Right atrium auricular region (tissue), 2 donors: ENCODE measurements around the gene NOS1AP. TPM values are rescaled to one million over a fixed set of nuclear protein-coding genes. Genes with fewer than 3 reads are reported as not detected.

Source experiments
- DNase-seq: peaks from one replicate; pipeline ENCODE4 v3.0.0-alpha.2; 2019; ENCODE audit warnings: low spot score
- H3K27ac ChIP-seq, 2 donors: fragments of 200-600 bp; sonication (generic); 1 replicate in 1 of 2; 2 replicates in 1 of 2; pipeline ENCODE4 v1.5.1; 2016 to 2019
- H3K27me3 ChIP-seq, 2 donors: fragments of 200-600 bp; sonication (generic); one replicate each; pipeline versions ENCODE4 v1.5.1 to v1.6.0; 2017 to 2019
- H3K36me3 ChIP-seq: fragments of 200-600 bp; sonication (generic); one replicate; pipeline ENCODE4 v1.5.1; 2016
- H3K4me1 ChIP-seq, 2 donors: fragments of 200-600 bp; sonication (generic); one replicate each; pipeline versions ENCODE4 v1.5.1 to v1.6.0; 2017 to 2019
- H3K4me3 ChIP-seq, 2 donors: fragments of 200-600 bp; sonication (generic); 1 replicate in 1 of 2; 2 replicates in 1 of 2; pipeline ENCODE4 v1.5.1; 2017 to 2019; ENCODE audit warnings: mild to moderate bottlenecking in 1 of 2, moderate library complexity in 1 of 2
- H3K9me3 ChIP-seq, 2 donors: fragments of 200-600 bp; sonication (generic); one replicate each; pipeline ENCODE4 v1.5.1; 2019
- total RNA-seq, 2 donors: library from RNA; depleted of rRNA; stranded (reverse); fragments of >200 nt; gene quantifications; one replicate each; pipeline ENCODE4 v1.1.0, GENCODE V29; 2016
- TF ChIP-seq, protein P1 (sequence below), 2 donors: fragments of 200-600 bp; sonication (generic); IDR thresholded peaks; one replicate each; pipeline ENCODE4 v1.5.1; 2019; ENCODE audit warnings: antibody characterized with exemption in 2 of 2

NOS1AP gene
- total RNA-seq, 2 donors from 2014 or later = 2.2 to 2.4 TPM

DNA sequence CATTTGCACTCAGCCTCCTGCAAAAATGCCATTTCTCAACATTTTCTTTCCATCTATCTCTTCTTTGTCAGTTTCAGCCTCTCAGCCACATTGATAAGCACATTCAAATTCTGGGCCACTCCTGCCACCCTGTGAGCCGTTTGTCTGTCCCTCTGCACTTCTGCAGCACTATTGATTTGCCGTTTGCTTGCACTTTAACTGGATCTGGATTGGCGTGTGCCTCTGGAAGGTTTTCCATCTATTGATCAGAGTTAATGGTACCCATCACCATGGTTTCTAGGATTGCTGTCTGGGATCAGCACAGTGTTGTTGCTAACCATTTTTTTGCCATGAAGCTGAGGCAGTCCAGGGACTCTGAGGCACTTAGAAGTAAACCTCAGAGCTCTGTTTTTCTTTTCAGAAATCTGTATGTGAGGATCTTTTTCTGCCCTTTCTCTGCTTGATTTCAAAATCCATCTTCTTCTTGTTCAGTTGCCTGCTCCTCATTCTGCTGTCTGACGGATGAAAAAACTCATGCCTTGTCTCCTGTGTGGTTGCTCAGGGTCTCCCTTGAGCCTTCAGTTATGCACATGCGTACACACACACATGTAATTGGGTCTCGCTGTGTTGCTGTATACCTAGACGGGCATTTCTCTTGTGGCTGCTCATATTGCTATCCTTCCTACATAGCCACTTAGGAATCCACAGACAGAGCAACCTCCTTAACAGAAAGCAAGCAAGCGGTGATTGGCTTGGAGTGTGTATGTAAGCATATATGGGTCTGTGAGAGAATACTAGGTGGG lies 67.9 kb downstream of the NOS1AP start:
- Histone ChIP-seq H3K36me3 (no peaks in the 10 kb centered on the region), H3K27me3 (no peaks in the 10 kb centered on the region), H3K4me1 (peaks cover 0 to 36% of the 10 kb centered on the region in 2 donors), H3K4me3 (no peak overlapping the region), H3K27ac (no peak overlapping the region), H3K9me3 (no peaks in the 10 kb centered on the region)
- TF ChIP-seq, protein P1, sequence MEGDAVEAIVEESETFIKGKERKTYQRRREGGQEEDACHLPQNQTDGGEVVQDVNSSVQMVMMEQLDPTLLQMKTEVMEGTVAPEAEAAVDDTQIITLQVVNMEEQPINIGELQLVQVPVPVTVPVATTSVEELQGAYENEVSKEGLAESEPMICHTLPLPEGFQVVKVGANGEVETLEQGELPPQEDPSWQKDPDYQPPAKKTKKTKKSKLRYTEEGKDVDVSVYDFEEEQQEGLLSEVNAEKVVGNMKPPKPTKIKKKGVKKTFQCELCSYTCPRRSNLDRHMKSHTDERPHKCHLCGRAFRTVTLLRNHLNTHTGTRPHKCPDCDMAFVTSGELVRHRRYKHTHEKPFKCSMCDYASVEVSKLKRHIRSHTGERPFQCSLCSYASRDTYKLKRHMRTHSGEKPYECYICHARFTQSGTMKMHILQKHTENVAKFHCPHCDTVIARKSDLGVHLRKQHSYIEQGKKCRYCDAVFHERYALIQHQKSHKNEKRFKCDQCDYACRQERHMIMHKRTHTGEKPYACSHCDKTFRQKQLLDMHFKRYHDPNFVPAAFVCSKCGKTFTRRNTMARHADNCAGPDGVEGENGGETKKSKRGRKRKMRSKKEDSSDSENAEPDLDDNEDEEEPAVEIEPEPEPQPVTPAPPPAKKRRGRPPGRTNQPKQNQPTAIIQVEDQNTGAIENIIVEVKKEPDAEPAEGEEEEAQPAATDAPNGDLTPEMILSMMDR (IDR thresholded peaks at IDR 0.05) = no peak
- no peak for DNase-seq

DNA sequence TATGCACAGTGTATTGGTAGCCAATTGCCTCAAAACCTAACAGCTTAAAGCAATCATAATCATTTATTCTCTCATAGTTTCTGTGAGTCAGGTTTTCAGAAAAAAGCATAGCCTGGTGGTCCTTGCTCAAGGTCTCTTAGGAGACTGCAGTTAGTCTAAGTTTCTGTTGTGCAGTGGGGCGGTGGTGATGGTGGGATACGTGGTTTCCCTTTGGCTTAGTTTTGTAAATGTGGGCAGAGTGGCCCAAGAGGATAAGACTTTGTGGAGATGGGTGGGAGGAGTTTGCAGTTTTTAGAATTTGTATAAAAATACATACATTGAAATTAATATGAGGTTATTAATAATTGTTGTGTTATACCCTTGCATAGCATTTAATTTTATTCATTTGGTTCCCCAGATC lies 68.6 kb downstream of the NOS1AP start:
- Histone ChIP-seq H3K4me1 (peaks cover 0 to 36% of the 10 kb centered on the region in 2 donors), H3K27me3 (no peaks in the 10 kb centered on the region), H3K27ac (no peak overlapping the region), H3K9me3 (no peaks in the 10 kb centered on the region), H3K36me3 (no peaks in the 10 kb centered on the region), H3K4me3 (no peak overlapping the region)
- DNase-seq = no peak
- TF ChIP-seq, protein P1 (IDR thresholded peaks at IDR 0.05) = no peak

DNA sequence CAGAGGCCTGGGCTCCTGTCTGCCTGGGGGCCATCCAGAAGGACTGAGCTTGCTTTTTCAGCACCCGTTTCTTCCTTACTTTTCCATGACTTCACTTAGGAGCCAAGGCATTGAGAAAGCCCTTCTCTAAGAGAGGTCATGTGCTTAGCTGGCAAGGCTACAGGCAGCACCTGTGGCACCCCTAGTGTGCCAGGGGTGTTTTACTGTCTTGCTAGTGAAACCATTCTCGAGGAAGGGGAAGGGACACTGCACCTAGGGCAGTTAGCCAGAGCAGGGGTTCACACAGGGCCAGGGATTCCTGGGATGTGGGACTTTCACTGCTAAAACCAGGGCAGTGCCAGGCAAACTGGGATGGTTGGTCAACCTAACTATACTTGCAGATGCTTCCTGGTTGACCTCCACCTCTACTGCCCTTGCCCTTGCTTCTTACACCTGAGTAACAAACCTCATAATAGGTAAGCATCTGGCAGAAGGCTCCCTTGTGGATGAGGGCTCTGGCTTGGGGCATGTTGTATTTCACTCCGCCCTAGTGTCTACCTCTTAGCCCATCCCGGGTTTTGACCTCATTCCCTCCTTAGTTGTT lies 69.2 kb downstream of the NOS1AP start:
- Histone ChIP-seq H3K36me3 (no peaks in the 10 kb centered on the region), H3K27me3 (no peaks in the 10 kb centered on the region), H3K27ac (no peak overlapping the region), H3K9me3 (no peaks in the 10 kb centered on the region), H3K4me1 (peaks cover 0 to 34% of the 10 kb centered on the region in 2 donors), H3K4me3 (no peak overlapping the region)
- no peak for DNase-seq
- TF ChIP-seq, protein P1 (IDR thresholded peaks at IDR 0.05) = no peak

DNA sequence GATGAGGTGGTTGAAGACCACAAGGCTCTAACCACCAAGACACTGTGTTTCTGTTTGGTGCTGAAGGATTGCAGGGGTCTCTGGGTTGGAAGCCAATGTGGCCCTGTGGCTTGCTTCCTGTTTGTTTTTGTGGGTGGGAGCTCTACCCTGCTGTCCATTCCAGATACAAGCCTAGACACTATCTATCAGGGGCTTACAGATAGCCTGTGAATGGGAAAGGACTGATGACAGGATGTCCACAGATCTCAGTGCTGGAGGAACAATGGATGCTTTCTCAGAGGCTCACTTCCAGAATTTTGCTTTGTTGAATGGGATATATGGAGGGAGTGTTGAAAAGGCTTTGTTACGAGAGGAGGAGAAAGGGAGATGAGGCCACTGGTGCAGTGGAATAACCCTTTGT lies 69.7 kb downstream of the NOS1AP start:
- no peak for DNase-seq
- Histone ChIP-seq H3K27ac (no peak overlapping the region), H3K9me3 (no peaks in the 10 kb centered on the region), H3K4me3 (no peak overlapping the region), H3K36me3 (no peaks in the 10 kb centered on the region), H3K27me3 (no peaks in the 10 kb centered on the region), H3K4me1 (peaks cover 0 to 29% of the 10 kb centered on the region in 2 donors)
- TF ChIP-seq, protein P1 (IDR thresholded peaks at IDR 0.05) = no peak

DNA sequence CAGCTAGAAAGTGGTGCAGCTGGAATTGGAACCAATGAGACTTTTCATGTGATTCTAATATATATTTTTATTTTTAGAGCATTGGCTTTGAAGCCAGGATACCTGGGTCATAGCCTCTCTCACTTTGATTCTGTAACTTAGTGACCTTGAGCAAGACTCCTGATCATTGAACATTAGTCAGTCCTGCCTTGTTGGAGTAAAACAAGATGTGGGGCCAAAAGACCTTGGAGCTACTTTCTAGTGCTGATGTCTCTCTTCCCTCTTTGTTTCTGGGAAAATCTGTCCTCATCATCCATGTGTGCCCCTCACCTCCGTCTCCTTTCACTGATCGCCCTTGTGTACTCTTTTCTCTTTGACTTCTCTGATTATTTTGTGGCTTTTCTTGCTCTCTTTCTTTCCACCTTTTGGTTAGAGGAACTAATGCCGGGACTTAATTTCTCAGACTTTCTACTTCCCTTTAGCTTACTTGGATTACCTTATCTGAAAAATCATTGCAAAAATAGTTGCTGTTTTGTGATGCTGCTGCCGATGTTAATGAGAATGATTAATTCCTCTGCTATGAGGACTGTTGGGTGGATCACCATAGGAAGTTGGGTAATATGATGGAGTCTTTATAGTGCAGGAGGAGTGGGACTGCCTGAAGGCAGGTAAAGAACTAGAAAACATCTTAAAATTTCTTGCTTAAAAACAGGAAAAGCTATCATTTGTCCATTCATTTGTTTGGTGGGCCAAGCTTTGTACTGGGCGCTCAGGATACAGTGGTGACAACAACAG lies 72.0 kb downstream of the NOS1AP start:
- Histone ChIP-seq H3K36me3 (no peaks in the 10 kb centered on the region), H3K9me3 (no peaks in the 10 kb centered on the region), H3K4me1 (peaks cover 0 to 21% of the 10 kb centered on the region in 2 donors), H3K4me3 (no peak overlapping the region), H3K27me3 (no peaks in the 10 kb centered on the region), H3K27ac (no peak overlapping the region)
- TF ChIP-seq, protein P1 (IDR thresholded peaks at IDR 0.05) = no peak
- no peak for DNase-seq
